Measurements from ENCODE around the gene SLC29A3. TPM values are rescaled to one million over a fixed set of nuclear protein-coding genes. Genes with fewer than 3 reads are reported as not detected.

SLC29A3 gene
- total and polyA plus RNA-seq, 2 of the 8 experiments (the other 6 are each of a cell fraction or from before 2014, with no cell fraction given), result 14.0 to 24.6 TPM

DNA sequence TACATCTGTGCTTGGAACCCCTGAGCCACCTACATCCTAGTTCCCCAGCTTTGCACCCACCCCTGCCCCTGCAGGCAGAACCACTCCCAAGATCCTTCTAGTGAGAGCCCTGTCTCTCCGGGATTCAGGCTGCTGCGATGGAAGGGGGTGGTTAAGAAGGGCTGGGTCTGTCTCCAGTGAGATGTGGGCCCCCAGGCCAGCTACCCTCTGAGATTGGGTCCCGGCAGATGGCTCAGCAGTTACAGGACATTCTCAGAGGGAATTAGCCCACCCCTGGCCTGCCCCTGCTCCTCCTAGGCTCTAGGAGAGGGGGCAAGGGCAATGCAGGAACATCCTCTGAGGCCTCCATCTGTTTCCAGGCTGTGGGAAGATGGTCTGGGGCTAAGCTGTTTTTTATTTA, 27.7 kb downstream of the SLC29A3 start (continued):
- TF ChIP-seq HDAC2 (IDR thresholded peaks at IDR 0.05; ENCODE audit: borderline replicate concordance in 1 of 2, low read depth in 2 of 2, low read length in 2 of 2) (no peak), NRF1 (IDR thresholded peaks at IDR 0.05; ENCODE audit: low read depth, low read length) (no peak)

Measured in H1 (cell line).